Common myeloid progenitor, CD34-positive (primary cell): ENCODE results near the gene IRGC.
A peak's percentile ranks its signal among the peaks of the same experiment; 100 is the strongest.

ENCODE experiments used
- CTCF ChIA-PET: fragments of 350-600 bp; sonication (Branson Sonifier 250); formaldehyde crosslinking; loops from one replicate; lab custom pipeline; 2021; ENCODE audit warnings: antibody characterized with exemption; lab: Charles Lee
- POLR2A ChIA-PET: fragments of 350-600 bp; sonication (Branson Sonifier 250); formaldehyde crosslinking; loops from one replicate; lab custom pipeline; 2021; ENCODE audit warnings: antibody characterized with exemption; lab: Charles Lee
- DNase-seq, 3 donors: peaks; one replicate each; pipeline versions ENCODE4 v3.0.0 to v3.0.0-alpha.2; 2013
- H3K27ac ChIP-seq, 2 experiments: 1 replicate in 1 of 2; 2 replicates in 1 of 2; pipeline ENCODE4 v1.7.0; 2013; ENCODE audit warnings: inconsistent platforms in 2 of 2, low read length in 2 of 2, mild to moderate bottlenecking in 2 of 2, low read depth in 1 of 2, moderate library complexity in 1 of 2; ENCODE audit not compliant: severe bottlenecking in 2 of 2, insufficient read depth in 1 of 2, poor library complexity in 1 of 2
- H3K27me3 ChIP-seq, 5 experiments: replicated peaks in 2 of 5; 1 replicate in 3 of 5; 2 replicates in 2 of 5; pipeline versions ENCODE4 v1.6.1 to v1.7.0; 2013; ENCODE audit warnings: low read length in 4 of 5, mild to moderate bottlenecking in 2 of 5, moderate library complexity in 2 of 5, inconsistent platforms in 1 of 5; ENCODE audit not compliant: insufficient read depth in 5 of 5, control insufficient read depth in 4 of 5
- H3K36me3 ChIP-seq, 4 experiments: 1 replicate in 2 of 4; 2 replicates in 2 of 4; pipeline versions ENCODE4 v1.6.1 to v1.7.0; 2013; ENCODE audit warnings: low read length in 3 of 4, control low read depth in 1 of 4, mild to moderate bottlenecking in 1 of 4; ENCODE audit not compliant: control insufficient read depth in 4 of 4, insufficient read depth in 4 of 4
- H3K4me1 ChIP-seq, 4 experiments: 1 replicate in 3 of 4; 2 replicates in 1 of 4; pipeline versions ENCODE4 v1.6.1 to v1.7.1; 2013; ENCODE audit warnings: low read length in 3 of 4, mild to moderate bottlenecking in 3 of 4, control low read depth in 1 of 4, inconsistent platforms in 1 of 4, moderate library complexity in 1 of 4; ENCODE audit not compliant: control insufficient read depth in 4 of 4, insufficient read depth in 4 of 4; ENCODE audit errors: control extremely low read depth in 1 of 4
- H3K4me3 ChIP-seq, 7 experiments: 1 replicate in 4 of 7; 2 replicates in 3 of 7; pipeline versions ENCODE4 v1.5.1 to v1.7.0; 2013; ENCODE audit warnings: mild to moderate bottlenecking in 7 of 7, low read length in 6 of 7, moderate library complexity in 6 of 7, inconsistent platforms in 2 of 7, low read depth in 2 of 7, control low read depth in 1 of 7; ENCODE audit not compliant: insufficient read depth in 4 of 7, control insufficient read depth in 1 of 7; ENCODE audit errors: extremely low read depth in 1 of 7
- H3K9me3 ChIP-seq, 5 experiments: 1 replicate in 4 of 5; 2 replicates in 1 of 5; pipeline versions ENCODE4 v1.6.1 to v1.7.1; 2013; ENCODE audit warnings: low read length in 4 of 5, mild to moderate bottlenecking in 2 of 5, inconsistent platforms in 1 of 5, low read depth in 1 of 5, moderate library complexity in 1 of 5; ENCODE audit not compliant: control insufficient read depth in 4 of 5, insufficient read depth in 2 of 5; ENCODE audit errors: control extremely low read depth in 1 of 5
- WGBS: methylation state at CpG from one replicate; pipeline ENCODE4 v1.1.5; 2013; ENCODE audit not compliant: insufficient coverage; 5-methylcytosine and 5-hydroxymethylcytosine counted together

The IRGC gene

DNA sequence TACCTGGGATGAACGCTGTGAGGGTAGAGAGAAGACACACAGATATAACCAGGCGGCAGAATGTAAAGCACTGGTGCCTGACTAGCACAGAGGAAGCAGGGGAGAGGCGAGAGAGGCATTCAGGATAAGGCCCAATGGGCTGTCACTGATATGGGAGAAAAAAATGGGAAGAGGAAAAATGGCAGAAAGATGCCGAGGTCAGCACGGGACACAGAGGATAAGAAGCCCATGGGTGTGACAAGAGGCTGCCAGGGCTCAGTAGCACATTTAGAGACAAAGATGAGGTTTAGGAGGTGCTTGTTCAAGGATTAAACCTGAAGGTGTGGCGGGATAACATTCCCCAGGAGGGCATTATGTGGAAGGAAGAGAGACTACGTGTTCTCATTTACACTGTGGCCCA is 33.3 kb downstream of the IRGC start:
- no peak for DNase-seq
- H3K27ac ChIP-seq: no peak overlapping the region
- H3K9me3 ChIP-seq: no peaks in the 10 kb centered on the region
- no peaks in the 10 kb centered on the region for H3K27me3 ChIP-seq
- CTCF ChIA-PET: interaction anchor here (1.1 to 9.7 kb wide), 5 partner anchors 14 to 174 kb away, joined by 3 to 65 read pairs (median 3); partner anchors contain the start of gene KCNN4
- H3K36me3 ChIP-seq: peaks cover 24 to 71% (median 44%) of the 10 kb centered on the region in 4 experiments
- H3K4me3 ChIP-seq: no peak overlapping the region
- POLR2A ChIA-PET: no interaction called here
- 90% methylated on average over 6 of the region's 7 CpGs for WGBS
- H3K4me1 ChIP-seq: peaks cover 7 to 22% (median 19%) of the 10 kb centered on the region in 4 experiments

DNA sequence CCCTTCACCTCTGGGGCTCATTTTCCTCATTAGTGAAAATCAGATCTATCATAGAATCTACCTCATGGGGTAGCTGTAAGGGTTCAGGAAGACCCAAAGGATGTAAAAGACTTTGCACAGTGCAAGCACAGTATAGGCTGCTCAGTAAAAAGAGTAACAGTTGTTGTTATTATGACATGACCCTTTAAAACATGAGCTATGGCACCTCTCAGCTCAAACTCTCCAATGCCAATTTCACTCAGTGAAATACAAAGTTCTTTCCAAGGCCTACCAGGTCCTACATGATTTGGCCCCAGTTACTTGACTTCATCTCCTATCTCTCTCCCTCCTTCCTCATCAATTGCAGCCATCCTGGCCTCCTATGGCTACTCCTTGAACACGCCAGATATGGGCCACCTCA is 34.0 kb downstream of the IRGC start:
- Histone ChIP-seq H3K9me3 (no peaks in the 10 kb centered on the region), H3K4me3 (no peak overlapping the region), H3K4me1 (peaks cover 6 to 19% (median 17%) of the 10 kb centered on the region in 4 experiments), H3K27me3 (no peaks in the 10 kb centered on the region), H3K36me3 (peaks cover 23 to 64% (median 41%) of the 10 kb centered on the region in 4 experiments), H3K27ac (no peak overlapping the region)
- no peak for DNase-seq
- ChIA-PET POLR2A (no interaction called here), CTCF (interaction anchor here (1.0 to 9.7 kb wide), 6 partner anchors 13 to 175 kb away, joined by 3 to 65 read pairs (median 3); partner anchors contain the start of gene KCNN4)
- 100% methylated on average over 1 of the region's 1 CpG for WGBS

DNA sequence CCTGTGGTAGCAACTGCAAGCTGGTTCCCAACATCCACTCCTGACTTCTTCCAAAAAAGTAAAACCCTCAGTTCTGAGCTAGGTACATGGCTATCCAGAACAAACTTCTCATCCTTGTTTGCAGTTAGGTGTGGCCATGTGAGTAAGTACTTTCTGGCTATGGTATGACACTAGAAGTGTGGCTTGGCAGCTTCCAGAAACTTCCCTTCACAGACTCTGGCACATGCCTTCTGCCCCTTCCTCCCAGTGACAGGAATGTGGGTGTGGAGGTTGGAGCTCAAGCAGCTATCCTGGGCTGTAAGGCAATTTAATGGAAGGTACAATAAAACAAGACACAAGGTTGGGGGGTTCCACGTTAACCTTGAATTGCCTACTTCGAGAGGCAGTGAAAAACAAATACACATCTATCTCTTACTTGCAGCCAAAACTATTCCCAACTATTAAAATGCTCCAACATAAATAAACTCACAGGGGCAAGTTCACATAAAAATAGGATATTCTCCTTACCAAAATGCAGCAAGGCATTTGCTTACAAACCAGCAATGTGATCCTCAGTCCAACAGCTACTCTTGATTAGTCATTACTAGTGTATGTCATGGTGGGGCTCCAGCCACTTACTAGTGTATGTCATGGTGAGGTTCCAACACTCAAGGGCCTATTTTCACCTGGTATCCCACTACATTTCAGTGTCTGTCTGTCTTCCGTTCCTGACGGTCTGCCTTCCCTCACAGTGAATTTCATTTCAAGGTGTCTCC is 35.8 kb downstream of the IRGC start:
- Histone ChIP-seq H3K27ac (no peak overlapping the region), H3K36me3 (peaks cover 20 to 58% (median 34%) of the 10 kb centered on the region in 4 experiments), H3K4me3 (no peak overlapping the region), H3K27me3 (no peaks in the 10 kb centered on the region), H3K4me1 (peaks cover 4 to 28% (median 23%) of the 10 kb centered on the region in 4 experiments), H3K9me3 (no peaks in the 10 kb centered on the region)
- no peak for DNase-seq
- CTCF ChIA-PET: interaction anchor here (0.9 to 9.7 kb wide), 6 partner anchors 9 to 35 kb away, joined by 4 to 65 read pairs (median 6); no protein-coding TSS in a partner anchor
- no CpG with 5 or more reads among the region's 4 CpGs for WGBS
- POLR2A ChIA-PET: no interaction called here

DNA sequence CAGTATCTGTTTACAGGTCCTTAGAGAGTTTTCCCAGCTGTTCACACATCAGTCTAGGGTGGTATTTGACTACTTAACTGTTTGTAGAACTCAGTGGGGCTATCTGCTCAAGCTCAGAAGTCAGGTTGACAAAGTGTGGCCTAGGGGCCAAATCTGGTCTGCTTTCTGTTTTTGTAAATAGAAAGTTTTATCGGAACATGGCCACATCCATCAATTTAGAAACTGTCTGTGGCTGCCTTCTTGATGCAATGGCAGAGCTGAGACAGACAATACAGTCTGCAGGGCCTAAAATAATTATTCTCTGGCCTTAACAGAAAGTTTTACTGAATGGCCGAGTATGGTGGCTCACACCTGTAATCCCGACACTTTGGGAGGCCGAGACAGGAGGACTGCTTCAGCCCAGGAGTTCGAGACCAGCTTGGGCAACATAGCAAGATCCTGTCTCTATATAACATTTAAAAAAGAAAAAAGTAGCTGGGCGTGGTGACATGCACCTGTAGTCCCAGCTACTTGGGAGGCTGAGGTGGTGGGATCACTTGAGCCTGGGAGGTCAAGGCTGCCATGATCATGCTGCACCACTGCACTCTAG is 36.5 kb downstream of the IRGC start:
- WGBS: 100% methylated on average over 5 of the region's 6 CpGs
- Histone ChIP-seq H3K27me3 (no peaks in the 10 kb centered on the region), H3K4me3 (no peak overlapping the region), H3K36me3 (peaks cover 18 to 50% (median 28%) of the 10 kb centered on the region in 4 experiments), H3K9me3 (no peaks in the 10 kb centered on the region), H3K4me1 (peaks cover 4 to 35% (median 25%) of the 10 kb centered on the region in 4 experiments), H3K27ac (no peak overlapping the region)
- no peak for DNase-seq
- ChIA-PET POLR2A (interaction anchor here (0.6 kb wide), 1 partner anchor 14 kb away, joined by 5 read pairs; no protein-coding TSS in a partner anchor), CTCF (interaction anchor here (1.6 to 9.7 kb wide), 5 partner anchors 9 to 26 kb away, joined by 5 to 65 read pairs (median 6); no protein-coding TSS in a partner anchor)

DNA sequence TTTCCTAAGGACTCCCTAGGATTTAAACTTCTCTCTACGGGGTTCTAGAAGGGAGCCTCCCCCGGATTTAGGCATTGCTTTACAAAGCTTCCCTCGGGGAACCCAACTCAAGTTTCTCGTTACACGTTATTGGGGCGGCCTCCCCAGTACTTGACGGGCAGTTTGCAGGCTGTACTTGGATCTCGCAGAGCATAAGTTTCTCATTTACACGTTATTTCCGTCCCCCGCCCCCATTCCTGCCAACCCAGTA is 38.3 kb downstream of the IRGC start:
- H3K36me3 ChIP-seq: peaks cover 9 to 33% (median 17%) of the 10 kb centered on the region in 4 experiments
- peak in 1 of 3 donors; percentile 83 for DNase-seq
- POLR2A ChIA-PET: interaction anchor here (2.0 kb wide), 1 partner anchor 24 kb away, joined by 9 read pairs; no protein-coding TSS in a partner anchor
- CTCF ChIA-PET: interaction anchor here (0.8 to 9.7 kb wide), 6 partner anchors 9 to 33 kb away, joined by 3 to 65 read pairs (median 6); no protein-coding TSS in a partner anchor
- H3K4me1 ChIP-seq: peaks cover 4 to 43% (median 28%) of the 10 kb centered on the region in 4 experiments
- peak overlapping the region; percentile 73 to 94 (median 88) for H3K4me3 ChIP-seq
- H3K9me3 ChIP-seq: no peaks in the 10 kb centered on the region
- peak overlapping the region; percentile 79 to 94 for H3K27ac ChIP-seq
- no peaks in the 10 kb centered on the region for H3K27me3 ChIP-seq
- WGBS: 0% methylated on average over 11 of the region's 11 CpGs

DNA sequence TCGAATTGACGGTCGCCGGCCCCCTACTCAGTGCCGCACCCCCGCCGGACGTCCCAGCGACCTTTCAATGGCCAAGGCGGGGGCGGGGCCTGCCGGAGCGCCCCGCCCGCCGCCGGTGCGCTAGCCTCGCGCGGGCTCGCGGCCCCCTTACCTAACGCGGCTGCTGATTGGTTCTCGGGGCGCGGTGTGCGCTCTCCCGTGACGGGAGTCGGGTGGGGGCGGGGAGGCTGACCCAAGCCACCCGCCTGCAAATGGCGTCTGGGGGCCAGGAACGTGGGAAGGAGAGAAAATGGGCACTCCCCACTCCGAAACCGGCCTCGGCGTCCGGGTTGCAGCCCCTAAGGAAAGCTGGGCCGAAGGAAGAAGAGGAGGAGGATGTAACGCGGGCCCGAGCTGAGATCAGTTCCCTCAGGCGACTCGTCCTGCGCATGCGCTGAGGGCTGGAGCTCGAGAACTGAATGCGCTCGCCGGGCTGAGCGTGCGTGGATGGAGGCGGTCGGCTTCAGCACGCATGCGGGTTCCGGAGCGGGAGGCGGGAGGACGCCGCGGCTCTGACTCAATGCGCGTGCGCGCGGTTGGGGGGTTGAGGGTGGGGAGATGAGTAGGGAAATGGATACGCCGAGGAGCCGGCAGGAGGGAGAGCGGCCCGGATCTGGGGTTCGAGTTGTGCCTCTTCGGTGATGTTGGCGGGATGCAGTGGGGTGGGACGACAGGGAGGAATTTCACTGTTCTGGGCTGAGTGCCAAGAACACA is 38.8 kb downstream of the IRGC start, which contains the start of gene SMG9:
TSS of gene SMG9 (minus strand) at position 460 of the 753 bp plus-strand sequence. CDS start 4,221 bp downstream, outside the sequence.
- Histone ChIP-seq H3K9me3 (no peaks in the 10 kb centered on the region), H3K27ac (peak within 1 kb of the TSS; percentile 79 to 94), H3K4me3 (peak within 1 kb of the TSS; percentile 73 to 94 (median 88)), H3K27me3 (no peaks in the 10 kb centered on the region), H3K4me1 (peaks cover 4 to 43% (median 28%) of the 10 kb centered on the region in 4 experiments), H3K36me3 (peaks cover 7 to 28% (median 13%) of the 10 kb centered on the region in 4 experiments)
- 0% methylated on average over 59 of the region's 79 CpGs for WGBS
- CTCF ChIA-PET: interaction anchor here (0.8 to 9.7 kb wide), 6 partner anchors 9 to 32 kb away, joined by 3 to 65 read pairs (median 5); no protein-coding TSS in a partner anchor
- POLR2A ChIA-PET: interaction anchor here (2.0 kb wide), 1 partner anchor 24 kb away, joined by 9 read pairs; no protein-coding TSS in a partner anchor
- peak; percentile 96 to 99 (median 98) for DNase-seq
